HEK293 (cell line): ENCODE data around the gene FBXL15.

ENCODE experiments used
- TF ChIP-seq, protein P1 (sequence below): fragments of 450-650 bp; formaldehyde crosslinking; IDR thresholded peaks from 2 replicates; pipeline ENCODE4 v1.5.1; 2016; ENCODE audit warnings: missing biosample characterization, missing genetic modification characterization
- TF ChIP-seq, protein P2 (sequence below): fragments of 450-650 bp; formaldehyde crosslinking; IDR thresholded peaks from 2 replicates; pipeline ENCODE4 v1.5.1; 2016; ENCODE audit warnings: missing biosample characterization, missing genetic modification characterization

DNA sequence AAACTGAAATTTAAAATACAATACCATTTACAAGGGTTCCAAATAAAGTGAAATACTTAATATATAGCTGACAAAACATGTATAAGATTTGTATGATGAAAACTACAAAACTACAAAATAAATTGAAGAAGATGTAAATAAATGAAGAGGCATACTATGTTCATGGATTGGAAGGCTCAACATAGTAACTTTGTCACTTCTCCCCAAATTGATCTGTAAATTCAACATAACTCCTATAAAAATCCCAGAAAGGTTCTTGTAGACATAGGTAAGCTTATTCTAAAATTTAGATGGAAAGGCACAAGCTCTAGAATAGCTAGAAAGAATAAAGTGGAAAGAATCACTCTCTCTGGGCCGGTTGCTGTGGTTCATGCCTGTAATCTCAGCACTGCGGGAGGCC, 49.3 kb upstream of the FBXL15 start:
- TF ChIP-seq, protein P1, sequence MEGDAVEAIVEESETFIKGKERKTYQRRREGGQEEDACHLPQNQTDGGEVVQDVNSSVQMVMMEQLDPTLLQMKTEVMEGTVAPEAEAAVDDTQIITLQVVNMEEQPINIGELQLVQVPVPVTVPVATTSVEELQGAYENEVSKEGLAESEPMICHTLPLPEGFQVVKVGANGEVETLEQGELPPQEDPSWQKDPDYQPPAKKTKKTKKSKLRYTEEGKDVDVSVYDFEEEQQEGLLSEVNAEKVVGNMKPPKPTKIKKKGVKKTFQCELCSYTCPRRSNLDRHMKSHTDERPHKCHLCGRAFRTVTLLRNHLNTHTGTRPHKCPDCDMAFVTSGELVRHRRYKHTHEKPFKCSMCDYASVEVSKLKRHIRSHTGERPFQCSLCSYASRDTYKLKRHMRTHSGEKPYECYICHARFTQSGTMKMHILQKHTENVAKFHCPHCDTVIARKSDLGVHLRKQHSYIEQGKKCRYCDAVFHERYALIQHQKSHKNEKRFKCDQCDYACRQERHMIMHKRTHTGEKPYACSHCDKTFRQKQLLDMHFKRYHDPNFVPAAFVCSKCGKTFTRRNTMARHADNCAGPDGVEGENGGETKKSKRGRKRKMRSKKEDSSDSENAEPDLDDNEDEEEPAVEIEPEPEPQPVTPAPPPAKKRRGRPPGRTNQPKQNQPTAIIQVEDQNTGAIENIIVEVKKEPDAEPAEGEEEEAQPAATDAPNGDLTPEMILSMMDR (tag by site-specific recombination): no peak
- TF ChIP-seq, protein P2, sequence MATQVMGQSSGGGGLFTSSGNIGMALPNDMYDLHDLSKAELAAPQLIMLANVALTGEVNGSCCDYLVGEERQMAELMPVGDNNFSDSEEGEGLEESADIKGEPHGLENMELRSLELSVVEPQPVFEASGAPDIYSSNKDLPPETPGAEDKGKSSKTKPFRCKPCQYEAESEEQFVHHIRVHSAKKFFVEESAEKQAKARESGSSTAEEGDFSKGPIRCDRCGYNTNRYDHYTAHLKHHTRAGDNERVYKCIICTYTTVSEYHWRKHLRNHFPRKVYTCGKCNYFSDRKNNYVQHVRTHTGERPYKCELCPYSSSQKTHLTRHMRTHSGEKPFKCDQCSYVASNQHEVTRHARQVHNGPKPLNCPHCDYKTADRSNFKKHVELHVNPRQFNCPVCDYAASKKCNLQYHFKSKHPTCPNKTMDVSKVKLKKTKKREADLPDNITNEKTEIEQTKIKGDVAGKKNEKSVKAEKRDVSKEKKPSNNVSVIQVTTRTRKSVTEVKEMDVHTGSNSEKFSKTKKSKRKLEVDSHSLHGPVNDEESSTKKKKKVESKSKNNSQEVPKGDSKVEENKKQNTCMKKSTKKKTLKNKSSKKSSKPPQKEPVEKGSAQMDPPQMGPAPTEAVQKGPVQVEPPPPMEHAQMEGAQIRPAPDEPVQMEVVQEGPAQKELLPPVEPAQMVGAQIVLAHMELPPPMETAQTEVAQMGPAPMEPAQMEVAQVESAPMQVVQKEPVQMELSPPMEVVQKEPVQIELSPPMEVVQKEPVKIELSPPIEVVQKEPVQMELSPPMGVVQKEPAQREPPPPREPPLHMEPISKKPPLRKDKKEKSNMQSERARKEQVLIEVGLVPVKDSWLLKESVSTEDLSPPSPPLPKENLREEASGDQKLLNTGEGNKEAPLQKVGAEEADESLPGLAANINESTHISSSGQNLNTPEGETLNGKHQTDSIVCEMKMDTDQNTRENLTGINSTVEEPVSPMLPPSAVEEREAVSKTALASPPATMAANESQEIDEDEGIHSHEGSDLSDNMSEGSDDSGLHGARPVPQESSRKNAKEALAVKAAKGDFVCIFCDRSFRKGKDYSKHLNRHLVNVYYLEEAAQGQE (tag by site-specific recombination): no peak
